ENCODE results near the gene ADCY1. TPM values are rescaled to one million over a fixed set of nuclear protein-coding genes. Genes with fewer than 3 reads are reported as not detected.

Gene ADCY1
- total RNA-seq, 1 donor from 2014 or later: 13.6 TPM

- Mint-ChIP-seq H3K4me3 (ENCODE audit: low read depth) (no peak overlapping the region), H3K9me3 (ENCODE audit: low read depth) (no peaks in the 10 kb centered on the region), H3K4me1 (ENCODE audit: low read depth) (no peaks in the 10 kb centered on the region), H3K36me3 (ENCODE audit: insufficient read depth) (no peaks in the 10 kb centered on the region), H3K27ac (no peak overlapping the region), H3K27me3 (peaks cover 49% of the 10 kb centered on the region)
- DNase-seq (ENCODE audit: low spot score, unreplicated experiment): no peak
- TF ChIP-seq CTCF (IDR thresholded peaks at IDR 0.05; ENCODE audit: unreplicated experiment): no peak
These were observed 7.2 kb upstream of the ADCY1 start for GRCh38 chr7:45566961-45567360.

- peaks cover 54% of the 10 kb centered on the region for H3K27me3 Mint-ChIP-seq
- no peaks in the 10 kb centered on the region for H3K4me1 Mint-ChIP-seq (ENCODE audit: low read depth)
- H3K27ac Mint-ChIP-seq: no peak overlapping the region
- no peak overlapping the region for H3K4me3 Mint-ChIP-seq (ENCODE audit: low read depth)
- no peaks in the 10 kb centered on the region for H3K9me3 Mint-ChIP-seq (ENCODE audit: low read depth)
- no peak for DNase-seq (ENCODE audit: low spot score, unreplicated experiment)
- TF ChIP-seq CTCF (IDR thresholded peaks at IDR 0.05; ENCODE audit: unreplicated experiment): no peak
- H3K36me3 Mint-ChIP-seq (ENCODE audit: insufficient read depth): no peaks in the 10 kb centered on the region
These were observed 6.5 kb upstream of the ADCY1 start for GRCh38 chr7:45567713-45568112.

GRCh38 chr7:45568536-45569289, 5.5 kb upstream of the ADCY1 start:
- Mint-ChIP-seq H3K27me3 (peaks cover 54% of the 10 kb centered on the region), H3K4me1 (ENCODE audit: low read depth) (no peaks in the 10 kb centered on the region), H3K27ac (no peak overlapping the region), H3K4me3 (ENCODE audit: low read depth) (no peak overlapping the region), H3K36me3 (ENCODE audit: insufficient read depth) (no peaks in the 10 kb centered on the region), H3K9me3 (ENCODE audit: low read depth) (no peaks in the 10 kb centered on the region)
- TF ChIP-seq CTCF (IDR thresholded peaks at IDR 0.05; ENCODE audit: unreplicated experiment): no peak
- no peak for DNase-seq (ENCODE audit: low spot score, unreplicated experiment)

GRCh38 chr7:45569290-45569685, 4.9 kb upstream of the ADCY1 start:
- no peak for TF ChIP-seq CTCF (IDR thresholded peaks at IDR 0.05; ENCODE audit: unreplicated experiment)
- H3K27me3 Mint-ChIP-seq: peaks cover 53% of the 10 kb centered on the region
- H3K27ac Mint-ChIP-seq: no peak overlapping the region
- no peaks in the 10 kb centered on the region for H3K9me3 Mint-ChIP-seq (ENCODE audit: low read depth)
- H3K4me1 Mint-ChIP-seq (ENCODE audit: low read depth): no peaks in the 10 kb centered on the region
- H3K4me3 Mint-ChIP-seq (ENCODE audit: low read depth): no peak overlapping the region
- DNase-seq (ENCODE audit: low spot score, unreplicated experiment): no peak
- no peaks in the 10 kb centered on the region for H3K36me3 Mint-ChIP-seq (ENCODE audit: insufficient read depth)

DNA sequence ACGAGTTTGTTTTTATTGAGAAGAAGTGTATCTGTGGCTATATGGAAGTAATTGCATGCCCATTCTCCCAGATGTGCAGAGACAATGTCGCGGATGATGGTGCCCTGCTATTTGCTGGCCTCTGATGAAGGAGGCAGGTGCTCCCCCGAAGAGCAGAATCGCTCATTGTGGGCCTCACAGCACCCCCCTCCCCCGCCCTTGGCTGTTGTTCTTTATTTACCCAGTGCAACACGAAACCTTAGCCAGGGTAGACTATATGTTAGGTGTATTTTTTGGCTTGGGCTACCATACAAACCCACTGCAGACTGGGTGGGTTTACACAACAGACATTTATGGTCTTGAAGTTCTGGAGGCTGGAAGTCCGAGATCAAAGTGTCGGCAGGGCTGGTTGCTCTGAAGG, 3.4 kb upstream of the ADCY1 start:
- Mint-ChIP-seq H3K4me1 (ENCODE audit: low read depth) (peaks cover 4% of the 10 kb centered on the region), H3K27ac (no peak overlapping the region), H3K36me3 (ENCODE audit: insufficient read depth) (no peaks in the 10 kb centered on the region), H3K27me3 (peaks cover 58% of the 10 kb centered on the region), H3K9me3 (ENCODE audit: low read depth) (no peaks in the 10 kb centered on the region), H3K4me3 (ENCODE audit: low read depth) (no peak overlapping the region)
- no peak for TF ChIP-seq CTCF (IDR thresholded peaks at IDR 0.05; ENCODE audit: unreplicated experiment)
- DNase-seq (ENCODE audit: low spot score, unreplicated experiment): no peak

Measured in progenitor cell of endocrine pancreas (in vitro differentiated cells).